KMS-11 (cell line): Measurements from ENCODE around the gene UGT1A9.

Experiments
- H2AFZ ChIP-seq: fragments of 200-600 bp; sonication (generic); 2 replicates; pipeline ENCODE4 v1.6.1; 2016; ENCODE audit warnings: antibody characterized with exemption, mixed run types, low read depth
- H3K27ac ChIP-seq: fragments of 200-600 bp; sonication (generic); 2 replicates; pipeline ENCODE4 v1.6.1; 2016; ENCODE audit warnings: mild to moderate bottlenecking, mixed run types
- H3K27me3 ChIP-seq: fragments of 200-600 bp; sonication (generic); 2 replicates; pipeline ENCODE4 v1.6.1; 2017; ENCODE audit warnings: mild to moderate bottlenecking, low read depth, mixed run types, moderate library complexity; ENCODE audit not compliant: insufficient read depth
- H3K36me3 ChIP-seq: fragments of 200-600 bp; sonication (generic); 2 replicates; pipeline ENCODE4 v1.6.1; 2017; ENCODE audit warnings: mild to moderate bottlenecking, mixed run types; ENCODE audit not compliant: insufficient read depth
- H3K4me1 ChIP-seq: fragments of 200-600 bp; sonication (generic); 2 replicates; pipeline ENCODE4 v1.6.1; 2016; ENCODE audit warnings: mild to moderate bottlenecking, low read depth, mixed run types; ENCODE audit not compliant: poor library complexity, severe bottlenecking
- H3K4me2 ChIP-seq: fragments of 200-600 bp; sonication (generic); 2 replicates; pipeline ENCODE4 v1.7.0; 2016; ENCODE audit warnings: mild to moderate bottlenecking, mixed run types
- H3K4me3 ChIP-seq: fragments of 200-600 bp; sonication (generic); IDR thresholded peaks from 2 replicates; pipeline ENCODE4 v1.6.1; 2017; ENCODE audit warnings: low read depth, low read length, mixed read lengths; ENCODE audit not compliant: insufficient read depth
- H3K79me2 ChIP-seq: fragments of 200-600 bp; sonication (generic); 2 replicates; pipeline ENCODE4 v1.6.1; 2016; ENCODE audit warnings: low read depth, mixed run types; ENCODE audit not compliant: insufficient read depth
- H3K9ac ChIP-seq: fragments of 200-600 bp; sonication (generic); 2 replicates; pipeline ENCODE4 v1.6.1; 2016; ENCODE audit warnings: mild to moderate bottlenecking, mixed run types
- H4K20me1 ChIP-seq: fragments of 200-600 bp; sonication (generic); 2 replicates; pipeline ENCODE4 v1.6.1; 2016; ENCODE audit warnings: mild to moderate bottlenecking, mixed run types; ENCODE audit not compliant: insufficient read depth
- TF ChIP-seq, protein P1 (sequence below): fragments of 200-600 bp; sonication (generic); conservative IDR thresholded peaks from 2 replicates; pipeline ENCODE4 v1.6.1; 2017; ENCODE audit warnings: low read depth, mild to moderate bottlenecking, antibody characterized with exemption, low read length, moderate library complexity, mixed read lengths

UGT1A9 gene

DNA sequence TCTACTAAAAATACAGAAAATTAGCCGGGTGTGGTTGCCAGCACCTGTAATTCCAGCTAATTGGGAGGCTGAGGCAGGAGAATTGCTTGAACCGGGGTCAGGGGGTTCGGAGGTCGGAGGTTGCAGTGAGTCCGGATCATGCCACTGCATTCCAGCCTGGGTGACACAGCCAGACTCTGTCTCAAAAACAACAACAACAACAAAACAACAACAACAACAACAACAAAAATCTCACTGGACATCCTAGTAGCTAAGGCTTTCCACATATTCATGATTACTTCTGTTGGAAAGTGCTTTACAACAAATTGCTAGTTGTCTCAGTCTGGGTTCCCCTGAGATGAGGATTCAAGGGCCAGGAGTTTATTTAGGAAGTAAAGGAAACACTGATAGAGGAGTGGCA is 102.2 kb downstream of the UGT1A9 start:
- Histone ChIP-seq H3K36me3 (no peaks in the 10 kb centered on the region), H2AFZ (no peak overlapping the region), H3K4me2 (no peak overlapping the region), H3K4me1 (no peaks in the 10 kb centered on the region), H3K79me2 (no peaks in the 10 kb centered on the region), H3K4me3 (no peak overlapping the region), H3K9ac (no peak overlapping the region), H4K20me1 (no peaks in the 10 kb centered on the region), H3K27ac (no peak overlapping the region), H3K27me3 (no peaks in the 10 kb centered on the region)
- TF ChIP-seq, protein P1, sequence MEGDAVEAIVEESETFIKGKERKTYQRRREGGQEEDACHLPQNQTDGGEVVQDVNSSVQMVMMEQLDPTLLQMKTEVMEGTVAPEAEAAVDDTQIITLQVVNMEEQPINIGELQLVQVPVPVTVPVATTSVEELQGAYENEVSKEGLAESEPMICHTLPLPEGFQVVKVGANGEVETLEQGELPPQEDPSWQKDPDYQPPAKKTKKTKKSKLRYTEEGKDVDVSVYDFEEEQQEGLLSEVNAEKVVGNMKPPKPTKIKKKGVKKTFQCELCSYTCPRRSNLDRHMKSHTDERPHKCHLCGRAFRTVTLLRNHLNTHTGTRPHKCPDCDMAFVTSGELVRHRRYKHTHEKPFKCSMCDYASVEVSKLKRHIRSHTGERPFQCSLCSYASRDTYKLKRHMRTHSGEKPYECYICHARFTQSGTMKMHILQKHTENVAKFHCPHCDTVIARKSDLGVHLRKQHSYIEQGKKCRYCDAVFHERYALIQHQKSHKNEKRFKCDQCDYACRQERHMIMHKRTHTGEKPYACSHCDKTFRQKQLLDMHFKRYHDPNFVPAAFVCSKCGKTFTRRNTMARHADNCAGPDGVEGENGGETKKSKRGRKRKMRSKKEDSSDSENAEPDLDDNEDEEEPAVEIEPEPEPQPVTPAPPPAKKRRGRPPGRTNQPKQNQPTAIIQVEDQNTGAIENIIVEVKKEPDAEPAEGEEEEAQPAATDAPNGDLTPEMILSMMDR = no peak

DNA sequence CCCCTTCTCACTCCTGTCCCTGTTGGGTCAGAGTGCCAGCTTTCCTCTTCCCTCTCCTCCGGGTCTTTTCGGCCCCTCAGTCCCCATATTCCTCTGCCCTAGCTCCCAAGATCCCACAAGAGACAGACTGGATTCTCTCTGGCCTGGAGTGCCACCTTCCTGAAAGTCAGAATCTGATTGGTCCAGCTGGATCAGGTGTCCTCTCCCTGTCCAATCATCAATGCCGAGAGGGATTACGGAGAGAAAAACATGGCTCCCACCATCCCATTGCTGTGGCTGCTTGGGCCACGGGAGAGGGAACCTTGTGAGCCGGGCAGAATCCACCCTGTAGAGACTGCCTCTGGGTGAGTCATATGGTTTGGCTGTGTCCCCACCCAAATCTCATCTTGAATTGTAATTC is 103.7 kb downstream of the UGT1A9 start:
- Histone ChIP-seq H3K4me3 (no peak overlapping the region), H2AFZ (no peak overlapping the region), H3K27ac (no peak overlapping the region), H4K20me1 (no peaks in the 10 kb centered on the region), H3K79me2 (no peaks in the 10 kb centered on the region), H3K27me3 (no peaks in the 10 kb centered on the region), H3K4me1 (no peaks in the 10 kb centered on the region), H3K9ac (no peak overlapping the region), H3K36me3 (no peaks in the 10 kb centered on the region), H3K4me2 (no peak overlapping the region)
- TF ChIP-seq, protein P1 = no peak

- H3K27me3 ChIP-seq = no peaks in the 10 kb centered on the region
- H3K36me3 ChIP-seq = no peaks in the 10 kb centered on the region
- H4K20me1 ChIP-seq = no peaks in the 10 kb centered on the region
- H3K9ac ChIP-seq = no peak within 1 kb of the TSS
- TF ChIP-seq, protein P1 = no peak
- H3K4me1 ChIP-seq = no peaks in the 10 kb centered on the region
- H3K4me3 ChIP-seq = no peak within 1 kb of the TSS
- H3K4me2 ChIP-seq = no peak within 1 kb of the TSS
- H3K27ac ChIP-seq = no peak within 1 kb of the TSS
- no peak within 1 kb of the TSS for H2AFZ ChIP-seq
- no peaks in the 10 kb centered on the region for H3K79me2 ChIP-seq
Measured at GRCh38 chr2:233778030-233778429, 106.3 kb downstream of the UGT1A9 start, which contains the start of gene MROH2A. MROH2A (plus strand) TSS chr2:233778330; CDS start chr2:233779359, 1,029 bp downstream.

DNA sequence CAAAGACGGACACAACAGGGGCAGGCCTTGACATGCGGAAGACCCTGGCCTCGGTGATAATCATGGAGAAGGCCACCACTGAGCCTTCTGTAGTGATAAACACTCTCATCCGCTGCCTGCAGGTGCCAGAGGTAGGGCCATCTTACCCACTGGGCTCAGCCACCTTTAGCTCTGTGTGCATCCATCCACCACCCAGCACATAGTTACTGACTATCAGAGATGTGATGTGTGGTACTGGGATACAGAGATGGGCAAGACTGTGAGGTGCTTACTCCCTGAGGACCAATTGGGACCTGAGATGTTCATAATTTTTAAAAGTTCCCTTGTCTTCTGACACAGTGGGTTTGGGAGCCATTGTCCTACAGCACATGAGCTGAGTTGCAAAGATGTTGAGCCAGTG is 108.0 kb downstream of the UGT1A9 start:
- TF ChIP-seq, protein P1 = no peak
- Histone ChIP-seq H3K4me1 (no peaks in the 10 kb centered on the region), H3K27me3 (no peaks in the 10 kb centered on the region), H3K79me2 (no peaks in the 10 kb centered on the region), H3K27ac (no peak overlapping the region), H2AFZ (no peak overlapping the region), H3K9ac (no peak overlapping the region), H3K4me3 (no peak overlapping the region), H4K20me1 (no peaks in the 10 kb centered on the region), H3K4me2 (no peak overlapping the region), H3K36me3 (no peaks in the 10 kb centered on the region)
